Measurements from ENCODE around the gene FAM187B.
"Not testable (repeated sequence)": the region's sequence is repeated elsewhere in the genome, so short reads cannot be mapped to it uniquely, and the experiment has no call there.

The FAM187B gene

GRCh38 chr19:35231956-35232645, 3.6 kb upstream of the FAM187B start:
- DNase-seq, result no peak

DNA sequence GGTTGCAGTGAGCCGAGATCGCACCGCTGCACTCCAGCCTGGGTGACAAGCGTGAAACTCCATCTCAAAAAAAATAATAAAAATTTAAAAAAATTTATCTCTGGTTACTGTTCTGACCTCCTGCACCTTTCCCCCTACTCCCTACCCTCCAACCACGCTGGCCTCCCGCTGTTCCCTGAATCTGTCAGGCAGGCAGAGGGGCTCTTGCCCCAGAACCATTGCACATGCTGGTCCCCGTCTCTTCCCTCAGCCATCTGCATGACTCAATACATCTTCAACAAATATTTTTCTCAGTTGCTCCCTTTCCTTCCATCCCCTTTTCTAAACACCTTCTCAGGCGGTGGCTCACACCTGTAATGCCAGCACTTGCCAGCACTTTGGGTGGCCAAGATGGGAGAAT, 1.1 kb upstream of the FAM187B start:
- DNase-seq, result no peak

DNA sequence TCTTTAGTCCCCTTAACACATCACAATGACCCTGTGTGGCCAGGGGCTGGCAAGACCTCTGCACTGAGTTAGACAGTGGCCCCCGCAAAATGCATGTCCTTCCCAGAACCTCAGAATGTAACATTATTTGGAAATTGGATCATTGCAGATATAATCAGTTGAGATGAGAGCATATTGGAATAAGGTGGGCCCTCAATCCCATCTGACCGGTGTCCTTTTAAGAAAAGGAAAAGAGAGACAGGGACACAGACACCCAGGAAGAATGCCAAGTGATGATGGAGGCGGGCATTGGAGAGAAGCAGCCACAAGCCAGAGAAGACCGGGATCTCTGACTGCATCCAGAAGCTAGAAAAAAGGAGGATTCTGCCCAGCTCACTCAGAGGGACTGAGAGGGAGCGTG, 1.8 kb downstream of the FAM187B start:
- no peak for DNase-seq

- no peak for DNase-seq
Observed at GRCh38 chr19:35225951-35226350, 2.6 kb downstream of the FAM187B start.

GRCh38 chr19:35224681-35225571, 3.6 kb downstream of the FAM187B start:
- DNase-seq, result no peak

DNA sequence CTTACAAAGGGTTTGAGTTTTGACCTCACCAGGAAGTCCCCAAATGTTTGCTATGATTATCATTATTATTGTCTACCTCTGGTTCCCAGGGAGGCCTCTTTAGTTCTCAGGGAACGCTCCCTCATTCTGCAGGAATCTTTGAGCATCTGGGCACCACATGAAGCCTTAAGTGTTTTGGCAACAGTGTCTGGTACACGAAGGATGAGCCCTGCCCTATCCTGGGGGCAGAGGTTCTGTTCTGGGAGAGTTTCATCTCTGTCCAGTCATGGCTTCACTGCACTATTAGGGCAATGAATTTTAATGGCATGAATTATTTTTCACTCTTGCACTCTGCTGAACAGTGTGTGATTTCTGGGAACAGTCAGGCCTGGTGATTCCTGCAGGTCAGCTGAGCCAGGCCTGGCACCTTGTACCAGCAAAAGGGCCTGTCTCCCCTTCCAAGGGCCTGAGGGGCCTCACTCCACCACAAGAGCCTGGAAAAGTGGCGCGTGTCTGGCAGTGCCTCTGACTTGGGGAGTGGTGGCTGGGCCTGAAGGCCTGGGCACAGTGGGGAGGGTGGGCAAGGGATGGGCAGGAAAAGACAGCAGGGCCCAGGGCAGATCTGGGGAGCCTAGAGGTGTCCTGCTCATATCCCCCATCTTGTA, 4.6 kb downstream of the FAM187B start:
- no peak for DNase-seq

DNA sequence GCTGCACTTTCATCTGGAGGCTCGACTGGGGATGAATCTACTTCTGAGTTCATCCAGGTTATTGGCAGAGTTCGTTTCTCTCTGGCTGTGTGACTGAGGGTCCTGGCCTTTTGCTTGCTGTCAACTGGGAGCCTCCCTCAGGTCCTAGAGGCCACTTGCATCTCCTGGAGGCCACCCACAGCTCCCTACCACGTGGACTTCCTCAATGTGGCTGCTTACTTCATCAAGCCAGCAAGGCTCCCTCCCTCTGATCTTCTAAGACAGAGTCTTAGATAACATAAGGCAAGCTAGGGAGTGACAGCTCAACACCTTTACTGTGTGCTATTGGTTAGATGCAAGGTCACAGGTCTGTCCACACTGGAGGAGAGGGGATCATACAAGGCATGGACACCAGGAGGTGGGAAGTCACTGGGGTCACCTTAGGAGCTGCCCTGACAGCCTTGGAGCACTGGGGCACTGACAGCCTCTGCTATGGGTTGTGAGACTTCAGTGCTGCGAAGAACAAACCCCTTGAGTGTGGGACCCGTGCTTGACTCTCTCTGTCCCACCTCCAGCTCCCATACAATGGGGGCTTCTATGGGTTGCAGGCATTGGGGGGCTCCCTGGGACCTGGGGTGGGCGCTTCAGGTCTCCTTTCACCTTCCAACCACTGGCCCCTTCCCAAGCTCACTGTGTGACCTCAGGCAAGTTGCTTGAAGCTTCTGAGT, 5.3 kb downstream of the FAM187B start:
- DNase-seq, result no peak

GRCh38 chr19:35222373-35223015, 6.0 kb downstream of the FAM187B start:
- DNase-seq, result no peak

DNA sequence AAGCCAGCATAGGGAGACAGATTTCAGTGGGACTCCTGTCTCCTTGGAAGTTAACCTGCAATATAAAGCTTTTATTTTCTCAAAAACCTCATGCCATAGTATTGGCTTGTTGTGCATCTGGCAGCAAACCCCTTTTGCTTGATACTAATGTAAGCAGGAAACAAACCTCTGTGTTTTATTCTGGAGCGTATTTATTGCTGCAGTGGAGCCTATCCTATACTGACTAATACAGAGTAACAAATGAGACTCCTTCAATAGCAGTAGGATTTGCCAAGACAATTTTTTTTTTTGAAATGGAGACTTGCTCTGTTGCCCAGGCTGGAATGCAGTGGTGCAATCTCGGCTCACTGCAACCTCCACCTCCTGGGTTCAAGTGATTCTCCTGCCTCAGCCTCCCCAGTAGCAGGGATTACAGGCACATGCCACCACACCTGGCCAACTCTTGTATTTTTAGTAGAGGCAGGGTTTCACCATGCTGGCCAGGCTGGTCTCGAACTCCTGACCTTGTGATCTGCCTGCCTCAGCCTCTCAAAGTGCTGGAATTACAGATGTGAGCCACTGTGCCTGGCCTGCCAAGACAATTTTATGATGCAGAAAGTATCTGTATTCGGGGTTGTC, 7.5 kb downstream of the FAM187B start:
- DNase-seq, result not testable (repeated sequence)

- no peak for DNase-seq
Observed at GRCh38 chr19:35220315-35220921, 8.1 kb downstream of the FAM187B start.

DNA sequence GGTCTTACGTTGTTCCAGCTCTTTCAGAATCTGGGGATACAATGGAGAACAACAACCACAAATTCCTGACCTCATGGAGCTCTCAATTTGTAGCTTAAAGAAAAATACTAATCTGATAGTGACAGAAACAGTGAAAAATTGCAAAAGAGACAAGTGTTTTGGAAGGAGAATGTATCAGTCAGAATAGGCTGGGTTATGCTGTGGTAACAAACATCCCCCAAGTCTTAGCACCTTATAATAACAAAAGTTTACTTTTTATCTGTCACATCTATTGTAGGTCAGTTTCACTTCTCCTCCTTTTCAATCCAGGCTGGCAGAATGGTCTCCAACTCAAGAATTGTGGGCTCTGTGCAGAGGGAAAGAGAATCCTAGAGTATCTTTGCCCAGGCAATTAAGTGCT, 9.5 kb downstream of the FAM187B start:
- DNase-seq, result no peak

DNA sequence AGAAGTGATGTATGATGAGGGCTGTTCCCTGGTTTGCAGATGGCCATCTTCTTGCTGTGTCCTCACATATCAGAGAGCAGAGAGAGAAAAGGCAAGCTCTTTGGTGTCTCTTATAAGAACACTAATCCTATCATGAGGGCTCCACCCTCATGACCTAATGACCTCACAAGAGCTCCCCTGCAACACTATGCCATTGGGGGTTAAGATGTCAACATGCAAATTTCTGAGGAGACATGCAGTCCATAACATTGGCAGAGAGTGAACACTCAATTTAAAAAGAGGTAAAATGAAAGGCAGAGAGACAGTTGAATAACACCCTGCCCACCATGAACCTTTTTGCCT, 10.9 kb downstream of the FAM187B start:
- DNase-seq, result no peak

DNA sequence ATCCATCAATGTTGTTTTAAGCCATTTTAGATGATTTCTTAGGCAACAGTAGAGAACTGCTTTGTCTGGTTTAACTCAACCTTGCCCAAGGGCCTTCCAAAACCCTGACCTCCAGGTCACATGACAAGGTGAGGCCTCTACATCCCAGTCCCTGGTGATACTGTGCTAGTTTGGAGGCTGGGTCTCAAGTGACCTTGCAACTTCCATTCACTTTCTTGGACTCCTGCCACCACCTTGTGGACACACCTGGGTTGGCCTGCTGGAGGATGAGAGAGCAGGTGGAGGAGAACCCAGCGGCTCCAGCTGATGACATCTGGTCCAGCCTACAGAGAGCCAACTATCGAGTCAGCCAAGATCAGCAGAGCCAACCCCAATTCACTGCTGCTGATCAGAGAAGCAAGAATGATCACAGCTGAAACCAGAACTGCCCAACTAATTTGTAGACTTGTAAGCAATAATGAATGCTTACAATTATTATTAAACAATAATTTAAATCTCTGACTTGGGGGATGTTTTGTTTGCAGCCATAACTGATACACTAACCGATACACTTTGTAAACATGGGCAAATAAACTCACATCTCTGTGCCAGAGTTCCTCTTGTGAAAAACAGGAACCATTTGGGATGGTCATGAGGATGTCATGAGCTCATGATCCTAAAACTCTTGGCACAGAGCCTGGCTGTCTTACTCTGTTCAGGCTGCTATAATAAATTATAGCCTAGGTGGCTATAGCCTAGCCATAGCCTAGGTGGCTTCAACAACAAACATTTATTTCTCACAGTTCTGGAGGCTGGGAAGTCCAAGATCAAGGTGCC, 11.5 kb downstream of the FAM187B start:
- peak; percentile 46 for DNase-seq

DNA sequence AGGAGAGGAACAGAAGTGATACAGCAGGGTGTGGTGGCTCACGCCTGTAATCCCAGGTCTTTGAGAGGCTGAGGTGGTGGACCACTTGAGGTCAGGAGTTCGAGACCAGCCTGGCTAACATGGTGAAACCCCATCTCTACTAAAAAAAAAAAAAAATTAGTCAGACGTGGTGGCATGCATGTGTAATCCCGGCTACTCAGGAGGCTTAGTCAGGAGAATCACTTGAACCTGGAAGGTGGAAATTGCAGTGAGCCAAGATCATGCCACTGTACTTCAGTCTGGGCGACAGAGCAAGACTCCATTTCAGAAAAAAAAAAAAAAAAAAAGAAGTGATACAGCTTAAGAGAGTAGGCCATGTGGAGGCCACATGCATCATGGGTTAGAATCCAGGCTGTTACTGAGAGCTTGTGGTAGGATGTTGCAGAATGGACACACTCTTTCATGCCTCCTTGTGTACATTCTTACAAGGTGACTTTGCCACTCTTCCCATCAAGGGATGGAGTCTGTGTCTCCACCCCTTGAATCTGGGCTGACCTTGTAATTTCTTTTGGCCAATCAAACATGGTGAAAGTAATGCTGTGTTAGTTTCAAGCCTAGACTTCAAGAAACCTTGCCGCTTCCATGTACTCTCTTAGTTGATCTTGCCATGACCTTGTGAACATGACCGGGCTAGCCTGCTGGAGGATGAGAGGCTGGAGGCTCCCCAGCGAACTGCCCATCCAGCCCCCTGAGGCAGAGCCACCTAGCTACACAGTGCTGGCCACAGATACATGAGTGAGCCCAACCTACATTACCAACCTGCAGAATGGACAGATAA, 12.3 kb downstream of the FAM187B start:
- DNase-seq, result no peak

- DNase-seq, result no peak
Observed at GRCh38 chr19:35214766-35215422, 13.6 kb downstream of the FAM187B start.

DNA sequence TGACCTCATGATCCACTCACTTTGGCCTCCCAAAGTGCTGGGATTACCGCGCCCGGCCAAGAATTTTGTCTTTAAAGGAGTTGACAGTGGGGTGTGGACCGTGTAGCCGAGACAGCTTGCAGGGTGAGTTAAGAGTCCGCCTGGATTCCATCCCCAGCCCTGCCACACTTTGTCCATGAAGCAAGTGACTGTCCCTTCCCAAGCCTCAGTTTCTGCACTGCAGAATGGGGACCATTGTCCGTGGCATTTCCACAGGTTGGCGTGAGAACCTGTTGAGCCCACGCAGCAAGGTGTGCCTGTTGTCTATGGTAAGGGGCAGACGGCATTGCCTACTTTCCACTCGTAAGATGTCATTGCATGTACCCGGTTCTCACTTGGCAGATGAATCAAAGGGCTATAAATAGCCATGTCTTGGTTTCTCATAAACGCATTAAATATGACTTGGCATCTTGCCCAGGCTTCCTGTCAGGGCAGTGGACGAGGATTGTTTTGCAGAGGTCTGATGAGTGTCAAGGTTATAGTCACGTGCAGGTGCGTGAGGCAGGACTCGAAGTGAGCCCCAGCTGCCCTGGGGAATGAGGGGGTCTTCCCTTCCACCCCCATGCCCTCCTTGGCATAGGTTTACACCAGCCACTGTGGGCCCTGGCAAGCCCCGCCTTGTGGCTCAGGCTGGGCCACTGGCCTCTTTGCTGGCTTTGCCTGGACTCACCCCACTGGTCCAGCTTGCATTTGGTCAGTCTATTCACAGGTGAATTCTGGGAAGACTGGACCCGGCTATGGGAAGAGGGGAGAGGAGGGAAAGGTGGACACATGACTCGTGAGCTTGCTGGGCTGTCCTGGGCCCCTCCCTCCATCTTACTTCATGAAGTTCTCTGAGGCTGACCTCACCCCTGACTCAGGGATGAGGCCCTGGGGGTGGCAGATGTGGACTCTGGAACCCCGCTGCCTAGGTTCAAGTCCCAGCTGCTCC, 14.6 kb downstream of the FAM187B start:
- peak; percentile 90 for DNase-seq

DNA sequence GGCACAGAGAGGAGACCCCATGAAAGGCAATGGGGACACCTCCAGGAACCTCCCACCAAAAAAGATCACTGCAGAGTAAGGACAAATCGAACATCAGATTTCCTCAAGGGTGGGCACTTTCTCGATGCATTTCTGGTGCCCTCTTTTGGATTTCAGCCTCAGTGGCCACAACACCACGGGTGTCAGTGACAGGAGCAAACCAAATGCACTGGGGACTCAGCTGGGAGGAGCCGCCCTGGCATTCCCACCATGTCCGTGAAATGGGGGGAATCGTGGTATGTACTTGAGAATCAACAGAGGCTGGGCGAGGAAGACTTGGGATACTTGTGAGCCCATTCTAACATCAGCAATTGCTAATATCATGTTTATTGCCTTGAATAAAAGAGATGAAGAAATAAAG, 16.3 kb downstream of the FAM187B start:
- no peak for DNase-seq

GRCh38 chr19:35211545-35212230, 16.9 kb downstream of the FAM187B start:
- peak; percentile 83 for DNase-seq

Data from activated CD4-positive, alpha-beta T cell treated with anti-CD3 and anti-CD28 coated beads, Interleukin-10, Interleukin-2, amounts not matched to agents 100 ng/mL and 50 ng/mL, durations not matched to agents 16 hours and 8 hours (primary cell).